Measurements from ENCODE around the gene COA1.

- TF ChIP-seq CTCF (IDR thresholded peaks at IDR 0.05; ENCODE audit: poor library complexity, severe bottlenecking), result no peak
- TF ChIP-seq RAD21 (conservative IDR thresholded peaks at IDR 0.05), result no peak
- no peak for TF ChIP-seq MXI1 (conservative IDR thresholded peaks at IDR 0.05; ENCODE audit: poor library complexity, severe bottlenecking)
- no peak for TF ChIP-seq POLR2AphosphoS5 (IDR thresholded peaks at IDR 0.05)
- no peak for TF ChIP-seq REST (IDR thresholded peaks at IDR 0.05; ENCODE audit: borderline replicate concordance)
- TF ChIP-seq TAF1 (IDR thresholded peaks at IDR 0.05; ENCODE audit: low read depth), result no peak
Measured at GRCh38 chr7:43769791-43770465, 40.6 kb upstream of the COA1 start.

Data from neural cell (in vitro differentiated cells).